H1 (cell line): Measurements from ENCODE around the gene CDKN1A.

Experiments
- CTCF ChIP-seq, 3 experiments: IDR thresholded peaks; 1 replicate in 2 of 3; 2 replicates in 1 of 3; pipeline versions ENCODE4 v1.5.1 to v1.6.1; 2011; ENCODE audit warnings: low read length in 3 of 3, mild to moderate bottlenecking in 3 of 3, inconsistent platforms in 2 of 3, low read depth in 1 of 3, moderate library complexity in 1 of 3; ENCODE audit not compliant: insufficient read depth in 1 of 3; ENCODE audit errors: control extremely low read depth in 1 of 3
- EZH2 ChIP-seq: fragments of 200-600 bp; sonication (generic); IDR thresholded peaks from 2 replicates; pipeline ENCODE4 v1.7.1; 2012; ENCODE audit warnings: low read depth, mild to moderate bottlenecking, moderate library complexity, low read length, inconsistent platforms; ENCODE audit not compliant: severe bottlenecking
- MAFK ChIP-seq: IDR thresholded peaks from 2 replicates; pipeline ENCODE4 v1.6.1; 2012; ENCODE audit warnings: low read depth, mild to moderate bottlenecking, improper control_type of control experiment, low read length
- TEAD4 ChIP-seq: IDR thresholded peaks from 2 replicates; pipeline ENCODE4 v1.6.1; 2012; ENCODE audit warnings: low read depth, low read length, inconsistent platforms, mixed read lengths

DNA sequence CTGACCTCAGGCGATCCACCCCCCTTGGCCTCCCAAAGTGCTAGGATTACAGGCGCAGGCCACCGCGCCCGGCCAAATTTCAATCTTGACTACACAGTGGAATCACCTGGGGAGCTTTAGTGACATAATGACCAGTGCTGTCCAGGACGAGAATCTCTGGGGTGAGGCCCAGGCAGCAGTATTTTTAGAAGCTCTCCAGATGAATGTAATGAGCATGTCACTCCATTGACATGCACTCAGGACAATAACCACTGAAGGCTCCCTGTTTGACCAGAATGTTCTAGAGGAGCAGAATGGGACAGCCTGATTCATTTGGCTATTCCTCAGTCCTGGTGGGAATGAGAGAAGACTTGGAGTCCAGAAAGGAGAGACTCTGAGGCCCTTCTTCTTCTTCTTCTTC, 45.1 kb upstream of the CDKN1A start:
- TF ChIP-seq MAFK, result no peak
- TF ChIP-seq CTCF (IDR thresholded peaks at IDR 0.05; ENCODE audit: control extremely low read depth in 1 of 3, insufficient read depth in 1 of 3, low read depth in 1 of 3, low read length in 3 of 3), result no peak
- no peak for TF ChIP-seq EZH2
- TF ChIP-seq TEAD4, result no peak
